Stimulated activated naive B cell treated with anti-CD40 and anti-IgM and Interleukin-4, amounts not matched to agents 10 μg/mL and 1 μg/mL and 100 μg/mL, for 72 hours (primary cell): ENCODE measurements around the gene RHOXF2.
"Not testable (repeated sequence)": the region's sequence is repeated elsewhere in the genome, so short reads cannot be mapped to it uniquely, and the experiment has no call there.

ENCODE experiments used
- ATAC-seq, 2 donors: fragments of 150-1000 bp; cut with Tn5 transposase; replicated peaks; 2 replicates each; pipeline ENCODE4 v1.10.0; 2021; ENCODE audit warnings: moderate library complexity in 1 of 2
- DNase-seq: peaks from one replicate; pipeline ENCODE4 v3.0.0; 2021
- H3K27ac Mint-ChIP-seq: one replicate; pipeline ENCODE4 v1.8.0; 2022; ENCODE audit warnings: mild to moderate bottlenecking, mixed read lengths
- H3K27me3 Mint-ChIP-seq, 2 donors: one replicate each; pipeline ENCODE4 v1.8.0; 2022; ENCODE audit warnings: mixed read lengths in 2 of 2
- H3K36me3 Mint-ChIP-seq, 2 donors: one replicate each; pipeline ENCODE4 v1.8.0; 2022; ENCODE audit warnings: mixed read lengths in 2 of 2, mild to moderate bottlenecking in 1 of 2
- H3K4me1 Mint-ChIP-seq, 2 donors: one replicate each; pipeline ENCODE4 v1.8.0; 2022; ENCODE audit warnings: mixed read lengths in 2 of 2, mild to moderate bottlenecking in 1 of 2
- H3K4me3 Mint-ChIP-seq, 2 donors: one replicate each; pipeline ENCODE4 v1.8.0; 2022; ENCODE audit warnings: mild to moderate bottlenecking in 2 of 2, mixed read lengths in 2 of 2, moderate library complexity in 1 of 2
- H3K9me3 Mint-ChIP-seq, 2 donors: one replicate each; pipeline ENCODE4 v1.8.0; 2022; ENCODE audit warnings: mixed read lengths in 2 of 2, mild to moderate bottlenecking in 1 of 2

Gene RHOXF2

GRCh38 chrX:120158313-120158712 is at the start of gene RHOXF2:
Gene RHOXF2 (plus strand): TSS chrX:120158613. CDS start chrX:120158751, 138 bp downstream.
- not testable (repeated sequence) for H3K9me3 Mint-ChIP-seq, H3K36me3 Mint-ChIP-seq, H3K4me3 Mint-ChIP-seq, H3K4me1 Mint-ChIP-seq, H3K27me3 Mint-ChIP-seq, DNase-seq, ATAC-seq, H3K27ac Mint-ChIP-seq

- Mint-ChIP-seq H3K36me3 (peaks cover under 1 to 7% of the 10 kb centered on the region in 2 donors), H3K27ac (no peak overlapping the region), H3K4me3 (no peak overlapping the region), H3K9me3 (no peaks in the 10 kb centered on the region), H3K27me3 (peaks cover 0 to 5% of the 10 kb centered on the region in 2 donors), H3K4me1 (no peaks in the 10 kb centered on the region)
- DNase-seq (no peak), ATAC-seq (no peak)
These were observed 49.0 kb upstream of the RHOXF2 start for GRCh38 chrX:120109378-120109777.

- Mint-ChIP-seq H3K4me3 (no peak overlapping the region), H3K36me3 (peaks cover 0 to 4% of the 10 kb centered on the region in 2 donors), H3K4me1 (no peaks in the 10 kb centered on the region), H3K9me3 (no peaks in the 10 kb centered on the region), H3K27ac (no peak overlapping the region), H3K27me3 (no peaks in the 10 kb centered on the region)
- no peak for ATAC-seq
- DNase-seq = no peak
These were observed 46.8 kb upstream of the RHOXF2 start for GRCh38 chrX:120111611-120112010.

GRCh38 chrX:120115438-120115963 is 42.9 kb upstream of the RHOXF2 start, which contains the start of gene RHOXF1:
Gene RHOXF1 (minus strand): TSS chrX:120115913. CDS start chrX:120115862, 51 bp downstream.
- Mint-ChIP-seq H3K36me3 (no peaks in the 10 kb centered on the region), H3K9me3 (no peaks in the 10 kb centered on the region), H3K4me1 (no peaks in the 10 kb centered on the region), H3K27me3 (no peaks in the 10 kb centered on the region), H3K27ac (no peak within 1 kb of the TSS), H3K4me3 (no peak within 1 kb of the TSS)
- DNase-seq = no peak
- no peak for ATAC-seq

- ATAC-seq (no peak), DNase-seq (no peak)
- no peak overlapping the region for H3K27ac Mint-ChIP-seq
- no peak overlapping the region for H3K4me3 Mint-ChIP-seq
- peaks cover 0 to 2% of the 10 kb centered on the region in 2 donors for H3K9me3 Mint-ChIP-seq
- no peaks in the 10 kb centered on the region for H3K36me3 Mint-ChIP-seq
- peaks cover 0 to 3% of the 10 kb centered on the region in 2 donors for H3K27me3 Mint-ChIP-seq
- H3K4me1 Mint-ChIP-seq = peaks cover 0 to 3% of the 10 kb centered on the region in 2 donors
These were observed 38.2 kb upstream of the RHOXF2 start for GRCh38 chrX:120120223-120120622.

- Mint-ChIP-seq H3K27ac (no peak overlapping the region), H3K27me3 (peaks cover 0 to 3% of the 10 kb centered on the region in 2 donors), H3K4me1 (peaks cover 0 to 4% of the 10 kb centered on the region in 2 donors), H3K4me3 (no peak overlapping the region), H3K9me3 (peaks cover 0 to 2% of the 10 kb centered on the region in 2 donors), H3K36me3 (peaks cover 0 to 2% of the 10 kb centered on the region in 2 donors)
- no peak for DNase-seq
- ATAC-seq = peak in 1 of 2 donors; percentile 14
These were observed 33.0 kb upstream of the RHOXF2 start for GRCh38 chrX:120125444-120125843.

- not testable (repeated sequence) for H3K4me1 Mint-ChIP-seq, H3K4me3 Mint-ChIP-seq, H3K36me3 Mint-ChIP-seq, H3K9me3 Mint-ChIP-seq, H3K27me3 Mint-ChIP-seq, ATAC-seq, DNase-seq, H3K27ac Mint-ChIP-seq
These were observed 30.0 kb upstream of the RHOXF2 start for GRCh38 chrX:120128306-120128846.

- Mint-ChIP-seq H3K4me3 (no peak overlapping the region), H3K27me3 (peaks cover 0 to 5% of the 10 kb centered on the region in 2 donors), H3K36me3 (no peaks in the 10 kb centered on the region), H3K27ac (no peak overlapping the region), H3K4me1 (peaks cover 0 to 3% of the 10 kb centered on the region in 2 donors), H3K9me3 (no peaks in the 10 kb centered on the region)
- ATAC-seq (no peak), DNase-seq (no peak)
These were observed 22.3 kb upstream of the RHOXF2 start for GRCh38 chrX:120136128-120136527.

GRCh38 chrX:120136840-120137239 is 21.6 kb upstream of the RHOXF2 start:
- peaks cover 0 to 3% of the 10 kb centered on the region in 2 donors for H3K27me3 Mint-ChIP-seq
- no peak overlapping the region for H3K4me3 Mint-ChIP-seq
- peaks cover 0 to 3% of the 10 kb centered on the region in 2 donors for H3K4me1 Mint-ChIP-seq
- no peak for DNase-seq
- H3K36me3 Mint-ChIP-seq = no peaks in the 10 kb centered on the region
- H3K9me3 Mint-ChIP-seq = no peaks in the 10 kb centered on the region
- ATAC-seq = no peak
- H3K27ac Mint-ChIP-seq = no peak overlapping the region

- Mint-ChIP-seq H3K4me3 (no peak overlapping the region), H3K27ac (no peak overlapping the region), H3K36me3 (no peaks in the 10 kb centered on the region), H3K9me3 (no peaks in the 10 kb centered on the region), H3K4me1 (peaks cover under 1 to 3% of the 10 kb centered on the region in 2 donors), H3K27me3 (peaks cover 0 to 4% of the 10 kb centered on the region in 2 donors)
- no peak for ATAC-seq
- no peak for DNase-seq
These were observed 21.0 kb upstream of the RHOXF2 start for GRCh38 chrX:120137439-120137838.

GRCh38 chrX:120140293-120140981 is 18.0 kb upstream of the RHOXF2 start:
- no peak overlapping the region for H3K4me3 Mint-ChIP-seq
- ATAC-seq (no peak), DNase-seq (no peak)
- no peaks in the 10 kb centered on the region for H3K36me3 Mint-ChIP-seq
- peaks cover 0 to 8% of the 10 kb centered on the region in 2 donors for H3K27me3 Mint-ChIP-seq
- no peak overlapping the region for H3K27ac Mint-ChIP-seq
- H3K9me3 Mint-ChIP-seq = no peaks in the 10 kb centered on the region
- H3K4me1 Mint-ChIP-seq = peaks cover 6 to 12% of the 10 kb centered on the region in 2 donors

GRCh38 chrX:120144178-120144844 is 14.1 kb upstream of the RHOXF2 start:
- Mint-ChIP-seq H3K36me3 (peaks cover 2 to 10% of the 10 kb centered on the region in 2 donors), H3K27ac (peak overlapping the region; percentile 38), H3K4me1 (peaks cover 6 to 14% of the 10 kb centered on the region in 2 donors), H3K27me3 (peaks cover 0 to 8% of the 10 kb centered on the region in 2 donors), H3K9me3 (peaks cover 5 to 6% of the 10 kb centered on the region in 2 donors), H3K4me3 (no peak overlapping the region)
- no peak for DNase-seq
- no peak for ATAC-seq

- peaks cover 6 to 14% of the 10 kb centered on the region in 2 donors for H3K4me1 Mint-ChIP-seq
- H3K4me3 Mint-ChIP-seq = no peak overlapping the region
- H3K27me3 Mint-ChIP-seq = peaks cover 0 to 8% of the 10 kb centered on the region in 2 donors
- peaks cover 5 to 6% of the 10 kb centered on the region in 2 donors for H3K9me3 Mint-ChIP-seq
- ATAC-seq (no peak), DNase-seq (no peak)
- peaks cover 2 to 10% of the 10 kb centered on the region in 2 donors for H3K36me3 Mint-ChIP-seq
- no peak overlapping the region for H3K27ac Mint-ChIP-seq
These were observed 13.0 kb upstream of the RHOXF2 start for GRCh38 chrX:120145295-120145925.

GRCh38 chrX:120146323-120146722 is 12.1 kb upstream of the RHOXF2 start:
- not testable (repeated sequence) for H3K27ac Mint-ChIP-seq, DNase-seq, H3K4me3 Mint-ChIP-seq, H3K9me3 Mint-ChIP-seq, ATAC-seq, H3K27me3 Mint-ChIP-seq
- peaks cover 2 to 10% of the 10 kb centered on the region in 2 donors for H3K36me3 Mint-ChIP-seq
- H3K4me1 Mint-ChIP-seq = peaks cover 6 to 11% of the 10 kb centered on the region in 2 donors
